ENCODE data around the gene KNTC1.
"Not testable (repeated sequence)": the region's sequence is repeated elsewhere in the genome, so short reads cannot be mapped to it uniquely, and the experiment has no call there.

DNA sequence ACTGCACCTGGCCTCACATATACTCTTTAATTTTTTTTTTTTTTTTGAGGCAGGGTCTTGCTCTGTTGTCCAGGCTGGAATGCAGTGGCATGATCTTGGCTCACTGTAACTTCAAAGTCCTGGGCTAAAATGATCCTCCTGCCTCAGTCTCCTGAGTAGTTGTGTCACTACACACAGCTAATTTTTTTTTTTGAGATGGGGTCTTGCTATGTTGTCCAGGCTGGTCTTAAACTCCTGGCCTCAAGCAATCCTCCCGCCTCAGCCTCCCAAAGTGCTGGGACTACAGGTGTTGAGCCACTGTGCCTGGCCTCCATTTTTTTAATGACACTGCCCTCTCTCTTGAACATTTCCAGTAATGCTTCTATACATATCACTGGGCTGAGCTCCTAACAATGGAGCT is 42.7 kb upstream of the KNTC1 start:
- not testable (repeated sequence) for TF ChIP-seq POLR2AphosphoS5, SPI1, POLR2A (IDR thresholded peaks at IDR 0.05; ENCODE audit: low read depth, low read length)

All from GM12891 (cell line).